CD8-positive, alpha-beta memory T cell (primary cell): ENCODE results near the gene DNAI2. TPM values are rescaled to one million over a fixed set of nuclear protein-coding genes. Genes with fewer than 3 reads are reported as not detected.
A peak's percentile ranks its signal among the peaks of the same experiment; 100 is the strongest.

ENCODE experiments used
- CTCF ChIA-PET: fragments of 350-600 bp; sonication (Branson Sonifier 250); formaldehyde crosslinking; loops from one replicate; lab custom pipeline; 2021; ENCODE audit warnings: antibody characterized with exemption; lab: Charles Lee
- POLR2A ChIA-PET: fragments of 350-600 bp; sonication (Branson Sonifier 250); formaldehyde crosslinking; loops from one replicate; lab custom pipeline; 2021; ENCODE audit warnings: antibody characterized with exemption; lab: Charles Lee
- DNase-seq, 5 donors: peaks; one replicate each; pipeline versions ENCODE4 v3.0.0 to v3.0.0-alpha.2; 2020 to 2022; ENCODE audit warnings: mixed read lengths in 1 of 5
- H3K27ac ChIP-seq: one replicate; pipeline ENCODE4 v1.7.0; 2013; ENCODE audit warnings: low read depth, mild to moderate bottlenecking, low read length, moderate library complexity
- H3K27me3 ChIP-seq: 2 replicates; pipeline ENCODE4 v1.7.0; 2013; ENCODE audit warnings: low read length, mild to moderate bottlenecking; ENCODE audit not compliant: insufficient read depth, poor library complexity, severe bottlenecking
- H3K36me3 ChIP-seq: 2 replicates; pipeline ENCODE4 v1.7.0; 2013; ENCODE audit warnings: mild to moderate bottlenecking, low read length, moderate library complexity; ENCODE audit not compliant: insufficient read depth
- H3K4me1 ChIP-seq: 2 replicates; pipeline ENCODE4 v1.7.0; 2013; ENCODE audit warnings: mild to moderate bottlenecking, low read length, moderate library complexity; ENCODE audit not compliant: insufficient read depth
- H3K4me3 ChIP-seq: 2 replicates; pipeline ENCODE4 v1.7.0; 2013; ENCODE audit warnings: mild to moderate bottlenecking, low read length
- H3K9me3 ChIP-seq: 2 replicates; pipeline ENCODE4 v1.7.0; 2013; ENCODE audit warnings: mild to moderate bottlenecking, low read length
- H3K27ac Mint-ChIP-seq, 8 donors: one replicate each; pipeline ENCODE4 v1.8.0; 2020 to 2021; ENCODE audit warnings: mixed read lengths in 8 of 8, mild to moderate bottlenecking in 6 of 8, inconsistent platforms in 3 of 8, moderate library complexity in 3 of 8
- H3K27me3 Mint-ChIP-seq, 2 donors: one replicate each; pipeline ENCODE4 v1.8.0; 2020 to 2021; ENCODE audit warnings: mixed read lengths in 2 of 2, mild to moderate bottlenecking in 1 of 2, moderate library complexity in 1 of 2
- H3K36me3 Mint-ChIP-seq, 3 donors: one replicate each; pipeline ENCODE4 v1.8.0; 2020 to 2021; ENCODE audit warnings: mixed read lengths in 3 of 3, inconsistent platforms in 1 of 3, mild to moderate bottlenecking in 1 of 3
- H3K4me1 Mint-ChIP-seq, 3 donors: one replicate each; pipeline ENCODE4 v1.8.0; 2020 to 2021; ENCODE audit warnings: mixed read lengths in 3 of 3, inconsistent platforms in 1 of 3, mild to moderate bottlenecking in 1 of 3
- H3K4me3 Mint-ChIP-seq, 7 donors: one replicate each; pipeline ENCODE4 v1.8.0; 2020 to 2021; ENCODE audit warnings: mixed read lengths in 7 of 7, mild to moderate bottlenecking in 6 of 7, moderate library complexity in 4 of 7, inconsistent platforms in 2 of 7
- H3K9me3 Mint-ChIP-seq, 5 donors: one replicate each; pipeline ENCODE4 v1.8.0; 2020 to 2022; ENCODE audit warnings: mixed read lengths in 5 of 5, mild to moderate bottlenecking in 3 of 5, moderate library complexity in 2 of 5, inconsistent platforms in 1 of 5
- polyA plus RNA-seq: library from polyadenylated mRNA; unstranded; fragments of 300-500 nt; fragmentation: Illumina TruSeq; gene quantifications from one replicate; pipeline ENCODE4 v1.2.3, GENCODE V29; 2021
- total RNA-seq, 2 experiments: library from RNA; stranded (reverse); gene quantifications; one replicate each; pipeline ENCODE4 v1.2.3, GENCODE V29; 2021

DNAI2 gene
- total and polyA plus RNA-seq, 3 experiments from 2014 or later: 0.35 to 0.60 (median 0.37) TPM

DNA sequence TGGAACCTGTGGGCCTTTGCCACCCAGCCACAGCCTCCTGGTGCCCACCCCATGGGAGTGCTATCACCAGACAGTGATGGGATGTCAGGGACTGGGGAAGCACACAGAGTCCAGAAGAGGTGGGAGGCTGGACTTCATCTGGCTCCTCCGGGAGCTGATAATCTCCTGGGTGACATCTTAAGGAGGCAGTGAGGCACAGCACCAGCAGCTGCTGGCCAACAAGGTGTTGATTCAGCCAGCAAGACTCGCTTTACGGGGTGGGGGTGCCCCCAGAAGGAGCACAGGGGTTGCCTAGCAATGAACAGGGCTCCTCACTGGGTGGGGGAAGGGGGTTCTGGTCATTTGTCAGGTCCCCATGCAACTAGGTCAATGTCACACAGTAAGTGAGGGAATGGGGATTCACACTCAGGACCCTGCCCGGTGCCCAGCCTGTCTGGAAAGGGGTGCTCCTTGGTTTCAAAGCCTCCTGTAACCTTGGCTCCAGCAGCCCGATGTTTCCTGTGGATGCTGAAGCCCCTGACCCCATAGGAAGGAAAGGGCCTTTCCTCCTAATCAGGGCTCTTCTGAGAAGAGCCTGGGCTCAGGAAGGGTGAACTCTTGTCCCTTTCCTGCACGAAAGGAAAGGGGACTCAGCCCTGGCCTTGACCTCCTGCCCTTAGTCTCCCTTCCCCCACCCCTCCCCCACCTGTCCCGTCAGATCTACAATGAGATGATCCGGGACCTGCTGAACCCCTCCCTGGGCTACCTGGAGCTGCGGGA lies 69.7 kb downstream of the DNAI2 start:
- no peak for DNase-seq
- H3K9me3 ChIP-seq: no peaks in the 10 kb centered on the region
- peaks cover 5 to 11% of the 10 kb centered on the region in 2 donors for H3K27me3 Mint-ChIP-seq
- H3K4me1 ChIP-seq: no peaks in the 10 kb centered on the region
- no peaks in the 10 kb centered on the region for H3K36me3 ChIP-seq
- no peaks in the 10 kb centered on the region for H3K9me3 Mint-ChIP-seq
- H3K27ac Mint-ChIP-seq: peak overlapping the region in 1 of 8 donors; percentile 70
- no peak overlapping the region for H3K4me3 ChIP-seq
- ChIA-PET POLR2A (no interaction called here), CTCF (no interaction called here)
- no peak overlapping the region for H3K27ac ChIP-seq
- no peaks in the 10 kb centered on the region for H3K4me1 Mint-ChIP-seq
- no peaks in the 10 kb centered on the region for H3K36me3 Mint-ChIP-seq
- no peaks in the 10 kb centered on the region for H3K27me3 ChIP-seq
- H3K4me3 Mint-ChIP-seq: no peak overlapping the region

DNA sequence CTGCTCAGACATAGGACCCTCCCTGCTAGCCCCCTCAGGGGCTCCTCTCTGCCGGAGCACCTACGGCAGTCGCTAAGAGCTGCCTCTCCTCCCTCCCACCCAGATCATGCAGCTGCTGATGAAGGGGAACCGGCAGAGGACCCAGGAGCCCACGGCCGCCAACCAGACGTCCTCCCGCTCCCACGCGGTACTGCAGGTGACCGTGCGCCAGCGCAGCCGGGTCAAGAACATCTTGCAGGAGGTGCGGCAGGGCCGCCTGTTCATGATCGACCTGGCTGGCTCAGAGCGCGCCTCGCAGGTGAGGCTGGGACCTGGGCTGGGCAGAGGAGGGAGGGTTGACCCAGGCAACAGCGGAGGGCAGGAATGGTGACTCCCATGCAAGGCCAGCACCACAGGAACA lies 70.6 kb downstream of the DNAI2 start:
- no peaks in the 10 kb centered on the region for H3K4me1 Mint-ChIP-seq

DNA sequence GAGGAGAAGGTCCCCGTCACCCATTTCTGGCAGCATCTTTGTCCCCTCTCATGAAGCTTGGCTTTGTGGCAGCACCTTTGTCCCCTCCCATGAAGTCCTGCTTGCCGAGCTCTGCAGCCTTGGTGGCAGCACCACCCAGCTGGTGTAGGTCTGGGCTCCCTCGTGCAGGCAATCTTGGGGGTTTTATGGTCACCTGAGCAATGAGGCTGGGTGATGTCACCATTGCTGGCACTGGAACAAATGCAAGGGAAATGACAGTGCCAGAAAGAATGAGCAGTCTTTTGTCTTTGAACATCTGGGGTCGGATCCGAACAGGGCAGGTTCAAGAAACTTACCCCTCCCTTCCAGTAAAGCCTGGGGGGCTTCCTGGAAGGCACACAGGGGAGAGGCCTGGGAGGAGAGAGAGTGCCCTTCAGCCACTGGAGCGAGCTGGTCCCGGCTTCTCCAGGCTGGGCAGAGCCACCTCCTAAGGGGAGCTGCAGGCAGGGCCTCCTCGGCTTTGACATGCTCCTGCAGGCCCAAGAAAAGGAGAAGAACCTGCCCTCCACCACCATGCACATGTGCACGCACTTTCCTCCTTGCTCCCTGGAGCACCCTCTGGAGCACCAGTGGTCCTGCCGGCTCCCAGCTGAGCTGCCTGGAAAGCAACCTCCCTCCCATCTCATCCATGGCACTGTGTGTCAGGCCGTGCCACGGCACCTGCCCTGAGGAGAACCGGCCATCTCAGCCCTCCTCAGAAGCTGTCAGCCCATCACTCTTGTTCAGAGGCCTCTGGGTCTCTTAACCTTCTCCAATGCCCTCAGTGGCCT lies 71.6 kb downstream of the DNAI2 start:
- no peaks in the 10 kb centered on the region for H3K9me3 ChIP-seq
- no peaks in the 10 kb centered on the region for H3K4me1 ChIP-seq
- DNase-seq: no peak
- no peak overlapping the region for H3K4me3 Mint-ChIP-seq
- H3K27ac Mint-ChIP-seq: no peak overlapping the region
- H3K36me3 ChIP-seq: no peaks in the 10 kb centered on the region
- H3K27me3 Mint-ChIP-seq: peaks cover 7 to 13% of the 10 kb centered on the region in 2 donors
- no peak overlapping the region for H3K27ac ChIP-seq
- H3K9me3 Mint-ChIP-seq: no peaks in the 10 kb centered on the region
- no peaks in the 10 kb centered on the region for H3K4me1 Mint-ChIP-seq
- no peaks in the 10 kb centered on the region for H3K36me3 Mint-ChIP-seq
- H3K27me3 ChIP-seq: no peaks in the 10 kb centered on the region
- CTCF ChIA-PET: interaction anchor here (1.3 kb wide), 1 partner anchor 132 kb away, joined by 3 read pairs; the partner anchor contains the start of gene TTYH2
- POLR2A ChIA-PET: no interaction called here
- no peak overlapping the region for H3K4me3 ChIP-seq

More for the DNA sequence above, 70.6 kb downstream of the DNAI2 start:
- Mint-ChIP-seq H3K27ac (no peak overlapping the region), H3K36me3 (no peaks in the 10 kb centered on the region), H3K27me3 (peaks cover 7 to 14% of the 10 kb centered on the region in 2 donors), H3K9me3 (no peaks in the 10 kb centered on the region), H3K4me3 (no peak overlapping the region)
- Histone ChIP-seq H3K27ac (no peak overlapping the region), H3K9me3 (no peaks in the 10 kb centered on the region), H3K27me3 (no peaks in the 10 kb centered on the region), H3K4me1 (no peaks in the 10 kb centered on the region), H3K36me3 (no peaks in the 10 kb centered on the region), H3K4me3 (no peak overlapping the region)
- no peak for DNase-seq
- ChIA-PET POLR2A (no interaction called here), CTCF (no interaction called here)

DNA sequence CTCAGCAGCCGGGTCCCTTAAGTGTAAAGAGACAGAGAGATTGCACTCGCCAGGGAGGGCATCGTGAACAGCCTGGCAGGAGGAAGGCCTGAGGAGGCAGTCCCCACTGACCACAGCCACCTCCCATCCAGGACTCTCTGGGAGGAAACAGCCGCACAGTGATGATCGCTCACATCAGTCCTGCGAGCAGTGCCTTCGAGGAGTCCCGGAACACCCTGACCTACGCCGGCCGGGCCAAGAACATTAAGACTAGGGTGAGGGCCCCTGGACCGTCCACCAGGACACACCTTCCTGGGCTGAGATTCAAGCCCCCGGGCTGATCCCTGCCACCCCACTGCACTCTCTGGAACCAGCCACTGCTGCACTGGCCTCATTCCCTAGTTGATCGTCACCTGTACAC lies 73.6 kb downstream of the DNAI2 start:
- peaks cover 9 to 21% of the 10 kb centered on the region in 2 donors for H3K27me3 Mint-ChIP-seq
- H3K36me3 Mint-ChIP-seq: no peaks in the 10 kb centered on the region
- no peak overlapping the region for H3K27ac ChIP-seq
- no peak for DNase-seq
- H3K4me1 Mint-ChIP-seq: no peaks in the 10 kb centered on the region
- H3K4me1 ChIP-seq: no peaks in the 10 kb centered on the region
- no peaks in the 10 kb centered on the region for H3K9me3 ChIP-seq
- no peaks in the 10 kb centered on the region for H3K36me3 ChIP-seq
- no peak overlapping the region for H3K4me3 ChIP-seq
- no peak overlapping the region for H3K27ac Mint-ChIP-seq
- ChIA-PET POLR2A (no interaction called here), CTCF (interaction anchor here (0.6 to 4.5 kb wide), 2 partner anchors 10 to 21 kb away, joined by 3 to 15 read pairs; no protein-coding TSS in a partner anchor)
- no peaks in the 10 kb centered on the region for H3K9me3 Mint-ChIP-seq
- no peak overlapping the region for H3K4me3 Mint-ChIP-seq
- peaks cover 6% of the 10 kb centered on the region for H3K27me3 ChIP-seq

DNA sequence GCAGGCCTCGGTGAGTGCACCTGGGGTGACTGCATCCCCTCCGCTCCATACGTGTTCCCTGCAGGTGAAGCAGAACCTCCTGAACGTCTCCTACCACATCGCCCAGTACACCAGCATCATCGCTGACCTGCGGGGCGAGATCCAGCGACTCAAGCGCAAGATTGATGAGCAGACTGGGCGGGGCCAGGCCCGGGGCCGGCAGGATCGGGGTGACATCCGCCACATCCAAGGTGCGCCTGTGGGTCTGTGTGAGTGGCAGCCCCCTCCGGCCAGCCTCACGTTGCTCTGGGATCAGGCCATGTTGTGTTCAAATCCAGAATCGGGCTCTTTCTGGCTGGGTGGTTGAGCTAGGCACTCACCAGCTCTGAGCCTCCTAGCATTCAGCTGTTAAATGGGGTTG lies 75.1 kb downstream of the DNAI2 start:
- no peak overlapping the region for H3K27ac ChIP-seq
- H3K9me3 Mint-ChIP-seq: no peaks in the 10 kb centered on the region
- no peak overlapping the region for H3K4me3 ChIP-seq
- no peaks in the 10 kb centered on the region for H3K9me3 ChIP-seq
- H3K4me1 ChIP-seq: no peaks in the 10 kb centered on the region
- H3K36me3 Mint-ChIP-seq: no peaks in the 10 kb centered on the region
- POLR2A ChIA-PET: no interaction called here
- CTCF ChIA-PET: interaction anchor here (1.9 to 4.5 kb wide), 2 partner anchors 14 to 19 kb away, joined by 3 to 15 read pairs; no protein-coding TSS in a partner anchor
- H3K4me1 Mint-ChIP-seq: peaks cover 0 to 8% (median 2%) of the 10 kb centered on the region in 3 donors
- H3K27ac Mint-ChIP-seq: no peak overlapping the region
- H3K4me3 Mint-ChIP-seq: no peak overlapping the region
- H3K27me3 Mint-ChIP-seq: peaks cover 15 to 34% of the 10 kb centered on the region in 2 donors
- no peak for DNase-seq
- H3K36me3 ChIP-seq: no peaks in the 10 kb centered on the region
- H3K27me3 ChIP-seq: peaks cover 18% of the 10 kb centered on the region

DNA sequence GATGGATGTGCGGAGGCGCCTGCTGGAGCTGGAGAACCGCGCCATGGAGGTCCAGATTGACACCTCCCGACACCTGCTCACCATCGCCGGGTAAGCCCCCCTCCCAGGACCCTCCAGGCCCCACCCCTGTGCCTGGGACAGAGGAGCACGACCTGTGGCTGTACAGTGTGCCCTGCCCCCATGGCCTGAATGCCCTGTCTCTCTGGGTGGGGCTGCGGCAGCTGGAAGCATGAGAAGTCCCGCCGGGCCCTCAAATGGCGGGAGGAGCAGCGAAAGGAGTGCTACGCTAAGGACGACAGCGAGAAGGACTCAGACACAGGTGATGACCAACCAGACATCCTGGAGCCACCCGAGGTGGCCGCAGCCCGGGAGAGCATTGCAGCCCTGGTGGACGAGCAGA lies 76.5 kb downstream of the DNAI2 start:
- H3K36me3 ChIP-seq: no peaks in the 10 kb centered on the region
- peaks cover 31% of the 10 kb centered on the region for H3K27me3 ChIP-seq
- H3K27ac ChIP-seq: no peak overlapping the region
- H3K9me3 ChIP-seq: no peaks in the 10 kb centered on the region
- H3K27me3 Mint-ChIP-seq: peaks cover 18 to 46% of the 10 kb centered on the region in 2 donors
- no peak overlapping the region for H3K4me3 ChIP-seq
- H3K27ac Mint-ChIP-seq: no peak overlapping the region
- no peak for DNase-seq
- ChIA-PET CTCF (interaction anchor here (1.2 to 4.5 kb wide), 3 partner anchors 15 to 66 kb away, joined by 3 to 15 read pairs (median 3); no protein-coding TSS in a partner anchor), POLR2A (no interaction called here)
- H3K36me3 Mint-ChIP-seq: no peaks in the 10 kb centered on the region
- H3K4me1 Mint-ChIP-seq: peaks cover 0 to 14% (median 2%) of the 10 kb centered on the region in 3 donors
- no peaks in the 10 kb centered on the region for H3K4me1 ChIP-seq
- H3K9me3 Mint-ChIP-seq: no peaks in the 10 kb centered on the region
- no peak overlapping the region for H3K4me3 Mint-ChIP-seq

DNA sequence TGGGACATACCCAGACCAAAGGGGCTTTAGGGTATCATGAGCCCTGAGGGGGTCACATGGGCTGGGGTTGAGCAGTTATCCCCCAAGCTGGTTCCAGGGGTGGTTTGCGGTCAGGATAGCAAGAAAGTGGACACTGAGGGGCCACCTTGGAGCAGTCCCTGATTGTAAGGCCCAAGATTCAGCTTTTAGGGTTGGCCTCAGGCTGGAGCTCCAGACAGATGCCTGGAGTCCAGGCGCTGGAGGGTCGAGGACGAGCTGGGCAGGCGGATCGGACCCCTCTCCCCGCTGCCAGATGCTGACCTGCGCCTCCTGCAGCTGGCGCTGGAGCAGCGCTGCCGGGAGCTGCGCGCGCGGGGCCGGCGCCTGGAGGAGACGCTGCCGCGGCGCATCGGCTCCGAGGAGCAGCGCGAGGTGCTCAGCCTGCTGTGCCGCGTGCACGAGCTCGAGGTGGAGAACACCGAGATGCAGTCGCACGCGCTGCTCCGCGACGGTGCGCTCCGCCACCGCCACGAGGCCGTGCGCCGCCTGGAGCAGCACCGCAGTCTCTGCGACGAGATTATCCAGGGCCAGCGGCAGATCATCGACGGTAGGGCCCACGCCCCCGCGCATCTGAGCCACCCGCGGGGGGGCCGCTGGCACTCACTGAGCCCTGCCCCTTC lies 77.6 kb downstream of the DNAI2 start:
- ChIA-PET CTCF (interaction anchor here (1.2 to 4.5 kb wide), 4 partner anchors 17 to 152 kb away, joined by 3 to 15 read pairs (median 4); no protein-coding TSS in a partner anchor), POLR2A (no interaction called here)
- no peak overlapping the region for H3K4me3 ChIP-seq
- Mint-ChIP-seq H3K36me3 (no peaks in the 10 kb centered on the region), H3K27me3 (peaks cover 26 to 55% of the 10 kb centered on the region in 2 donors), H3K4me3 (peak overlapping the region in 1 of 7 donors; percentile 23), H3K9me3 (no peaks in the 10 kb centered on the region), H3K27ac (no peak overlapping the region), H3K4me1 (peaks cover 0 to 14% (median 2%) of the 10 kb centered on the region in 3 donors)
- peaks cover 31% of the 10 kb centered on the region for H3K27me3 ChIP-seq
- DNase-seq: no peak
- no peaks in the 10 kb centered on the region for H3K4me1 ChIP-seq
- no peak overlapping the region for H3K27ac ChIP-seq
- H3K9me3 ChIP-seq: no peaks in the 10 kb centered on the region
- no peaks in the 10 kb centered on the region for H3K36me3 ChIP-seq
